Common myeloid progenitor, CD34-positive (primary cell): ENCODE results near the gene MTMR3.

Experiments used
- CTCF ChIA-PET: fragments of 350-600 bp; sonication (Branson Sonifier 250); formaldehyde crosslinking; loops from one replicate; lab custom pipeline; 2021; ENCODE audit warnings: antibody characterized with exemption; lab: Charles Lee
- POLR2A ChIA-PET: fragments of 350-600 bp; sonication (Branson Sonifier 250); formaldehyde crosslinking; loops from one replicate; lab custom pipeline; 2021; ENCODE audit warnings: antibody characterized with exemption; lab: Charles Lee
- DNase-seq, 3 donors: peaks; one replicate each; pipeline versions ENCODE4 v3.0.0 to v3.0.0-alpha.2; 2013
- H3K27ac ChIP-seq, 2 experiments: 1 replicate in 1 of 2; 2 replicates in 1 of 2; pipeline ENCODE4 v1.7.0; 2013; ENCODE audit warnings: inconsistent platforms in 2 of 2, low read length in 2 of 2, mild to moderate bottlenecking in 2 of 2, low read depth in 1 of 2, moderate library complexity in 1 of 2; ENCODE audit not compliant: severe bottlenecking in 2 of 2, insufficient read depth in 1 of 2, poor library complexity in 1 of 2
- H3K27me3 ChIP-seq, 5 experiments: replicated peaks in 2 of 5; 1 replicate in 3 of 5; 2 replicates in 2 of 5; pipeline versions ENCODE4 v1.6.1 to v1.7.0; 2013; ENCODE audit warnings: low read length in 4 of 5, mild to moderate bottlenecking in 2 of 5, moderate library complexity in 2 of 5, inconsistent platforms in 1 of 5; ENCODE audit not compliant: insufficient read depth in 5 of 5, control insufficient read depth in 4 of 5
- H3K36me3 ChIP-seq, 4 experiments: 1 replicate in 2 of 4; 2 replicates in 2 of 4; pipeline versions ENCODE4 v1.6.1 to v1.7.0; 2013; ENCODE audit warnings: low read length in 3 of 4, control low read depth in 1 of 4, mild to moderate bottlenecking in 1 of 4; ENCODE audit not compliant: control insufficient read depth in 4 of 4, insufficient read depth in 4 of 4
- H3K4me1 ChIP-seq, 4 experiments: 1 replicate in 3 of 4; 2 replicates in 1 of 4; pipeline versions ENCODE4 v1.6.1 to v1.7.1; 2013; ENCODE audit warnings: low read length in 3 of 4, mild to moderate bottlenecking in 3 of 4, control low read depth in 1 of 4, inconsistent platforms in 1 of 4, moderate library complexity in 1 of 4; ENCODE audit not compliant: control insufficient read depth in 4 of 4, insufficient read depth in 4 of 4; ENCODE audit errors: control extremely low read depth in 1 of 4
- H3K4me3 ChIP-seq, 7 experiments: 1 replicate in 4 of 7; 2 replicates in 3 of 7; pipeline versions ENCODE4 v1.5.1 to v1.7.0; 2013; ENCODE audit warnings: mild to moderate bottlenecking in 7 of 7, low read length in 6 of 7, moderate library complexity in 6 of 7, inconsistent platforms in 2 of 7, low read depth in 2 of 7, control low read depth in 1 of 7; ENCODE audit not compliant: insufficient read depth in 4 of 7, control insufficient read depth in 1 of 7; ENCODE audit errors: extremely low read depth in 1 of 7
- H3K9me3 ChIP-seq, 5 experiments: 1 replicate in 4 of 5; 2 replicates in 1 of 5; pipeline versions ENCODE4 v1.6.1 to v1.7.1; 2013; ENCODE audit warnings: low read length in 4 of 5, mild to moderate bottlenecking in 2 of 5, inconsistent platforms in 1 of 5, low read depth in 1 of 5, moderate library complexity in 1 of 5; ENCODE audit not compliant: control insufficient read depth in 4 of 5, insufficient read depth in 2 of 5; ENCODE audit errors: control extremely low read depth in 1 of 5
- WGBS: methylation state at CpG from one replicate; pipeline ENCODE4 v1.1.5; 2013; ENCODE audit not compliant: insufficient coverage; 5-methylcytosine and 5-hydroxymethylcytosine counted together

Gene MTMR3

GRCh38 chr22:29951791-29952413 is 68.9 kb downstream of the MTMR3 start:
- ChIA-PET POLR2A (no interaction called here), CTCF (interaction anchor here (0.7 kb wide), 1 partner anchor 17 kb away, joined by 3 read pairs; no protein-coding TSS in a partner anchor)
- Histone ChIP-seq H3K27ac (no peak overlapping the region), H3K9me3 (no peaks in the 10 kb centered on the region), H3K4me1 (peaks cover 2 to 13% (median 3%) of the 10 kb centered on the region in 4 experiments), H3K36me3 (no peaks in the 10 kb centered on the region), H3K27me3 (no peaks in the 10 kb centered on the region), H3K4me3 (no peak overlapping the region)
- 59% methylated on average over 7 of the region's 8 CpGs for WGBS
- DNase-seq: peak; percentile 72 to 90 (median 78)

GRCh38 chr22:29954203-29954855 is 71.4 kb downstream of the MTMR3 start:
- Histone ChIP-seq H3K4me1 (peaks cover 2 to 13% (median 3%) of the 10 kb centered on the region in 4 experiments), H3K9me3 (no peaks in the 10 kb centered on the region), H3K27me3 (no peaks in the 10 kb centered on the region), H3K4me3 (no peak overlapping the region), H3K27ac (no peak overlapping the region), H3K36me3 (peaks cover 0 to 5% (median 0%) of the 10 kb centered on the region in 4 experiments)
- 100% methylated on average over 7 of the region's 9 CpGs for WGBS
- CTCF ChIA-PET: interaction anchor here (0.6 kb wide), 1 partner anchor 13 kb away, joined by 3 read pairs; no protein-coding TSS in a partner anchor
- POLR2A ChIA-PET: no interaction called here
- DNase-seq: peak in 1 of 3 donors; percentile 14

GRCh38 chr22:29956680-29957079 is 73.7 kb downstream of the MTMR3 start:
- POLR2A ChIA-PET: no interaction called here
- CTCF ChIA-PET: no interaction called here
- no peaks in the 10 kb centered on the region for H3K27me3 ChIP-seq
- peaks cover 0 to 5% (median 2%) of the 10 kb centered on the region in 4 experiments for H3K36me3 ChIP-seq
- H3K27ac ChIP-seq: no peak overlapping the region
- WGBS: 100% methylated on average over 1 of the region's 1 CpG
- H3K9me3 ChIP-seq: no peaks in the 10 kb centered on the region
- H3K4me1 ChIP-seq: peaks cover 0 to 12% (median 2%) of the 10 kb centered on the region in 4 experiments
- H3K4me3 ChIP-seq: no peak overlapping the region
- no peak for DNase-seq

GRCh38 chr22:29958170-29958569 is 75.2 kb downstream of the MTMR3 start:
- Histone ChIP-seq H3K9me3 (no peaks in the 10 kb centered on the region), H3K27me3 (no peaks in the 10 kb centered on the region), H3K4me3 (no peak overlapping the region), H3K36me3 (peaks cover 0 to 10% (median 4%) of the 10 kb centered on the region in 4 experiments), H3K27ac (no peak overlapping the region), H3K4me1 (peaks cover 0 to 2% (median 0%) of the 10 kb centered on the region in 4 experiments)
- WGBS: 95% methylated on average over 2 of the region's 2 CpGs
- CTCF ChIA-PET: interaction anchor here (1.2 kb wide), 1 partner anchor 20 kb away, joined by 4 read pairs; no protein-coding TSS in a partner anchor
- DNase-seq: no peak
- POLR2A ChIA-PET: no interaction called here

- no peaks in the 10 kb centered on the region for H3K27me3 ChIP-seq
- H3K36me3 ChIP-seq: peaks cover 0 to 8% (median 2%) of the 10 kb centered on the region in 4 experiments
- POLR2A ChIA-PET: no interaction called here
- CTCF ChIA-PET: interaction anchor here (0.6 kb wide), 1 partner anchor 82 kb away, joined by 3 read pairs; no protein-coding TSS in a partner anchor
- no peak overlapping the region for H3K4me3 ChIP-seq
- DNase-seq: peak in 2 of 3 donors; percentile 10 to 23
- 40% methylated on average over 2 of the region's 5 CpGs for WGBS
- peaks cover 0 to 9% (median 5%) of the 10 kb centered on the region in 4 experiments for H3K4me1 ChIP-seq
- no peaks in the 10 kb centered on the region for H3K9me3 ChIP-seq
- H3K27ac ChIP-seq: no peak overlapping the region
Observed at GRCh38 chr22:29964776-29965175, 81.8 kb downstream of the MTMR3 start.

DNA sequence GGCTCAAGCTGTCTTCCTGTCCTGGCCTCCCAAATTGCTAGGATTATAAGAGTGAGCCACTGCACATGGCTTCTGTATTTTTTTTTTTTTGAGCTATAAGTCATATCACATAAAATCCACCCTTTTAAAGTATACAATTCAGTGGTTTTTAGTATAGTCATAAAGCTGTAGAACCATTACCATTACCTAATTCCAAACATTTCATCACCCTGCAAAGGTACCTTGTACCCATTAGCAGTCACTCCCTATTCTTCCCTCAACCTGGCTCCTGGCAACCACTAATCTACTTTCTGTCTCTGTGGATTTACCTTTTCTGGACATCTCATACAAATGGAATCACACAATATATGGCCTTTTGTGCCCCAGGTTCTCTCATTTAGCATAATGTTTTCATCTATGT is 84.5 kb downstream of the MTMR3 start:
- POLR2A ChIA-PET: no interaction called here

DNA sequence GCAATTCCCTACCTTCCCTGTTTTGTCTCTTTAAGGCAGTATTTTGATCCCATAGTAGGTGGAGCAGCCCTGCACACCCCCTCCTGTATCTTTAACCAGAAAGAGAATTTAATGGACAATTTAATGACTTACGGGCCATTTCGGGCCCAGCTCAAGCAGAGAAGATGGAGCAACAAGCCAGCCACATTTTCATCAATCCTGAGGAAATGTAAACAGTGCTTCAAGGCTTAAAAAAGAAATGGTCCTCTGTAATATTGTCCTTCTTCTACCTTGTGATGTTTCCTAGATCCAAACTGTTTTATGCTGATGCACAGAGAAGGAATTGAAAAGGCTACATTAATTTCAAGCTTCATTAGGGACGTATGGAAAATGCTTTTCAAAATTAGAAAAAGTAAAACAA is 88.6 kb downstream of the MTMR3 start:
- H3K9me3 ChIP-seq: no peaks in the 10 kb centered on the region
- no peaks in the 10 kb centered on the region for H3K4me1 ChIP-seq
- no peak for DNase-seq
- WGBS: 100% methylated on average over 2 of the region's 3 CpGs
- CTCF ChIA-PET: no interaction called here
- no peak overlapping the region for H3K4me3 ChIP-seq
- POLR2A ChIA-PET: no interaction called here
- H3K27me3 ChIP-seq: no peaks in the 10 kb centered on the region
- H3K36me3 ChIP-seq: peaks cover 2 to 13% (median 7%) of the 10 kb centered on the region in 4 experiments
- H3K27ac ChIP-seq: no peak overlapping the region

More for the DNA sequence above, 84.5 kb downstream of the MTMR3 start:
- Histone ChIP-seq H3K36me3 (peaks cover 3 to 9% (median 4%) of the 10 kb centered on the region in 4 experiments), H3K9me3 (no peaks in the 10 kb centered on the region), H3K27ac (no peak overlapping the region), H3K4me3 (no peak overlapping the region), H3K4me1 (peaks cover 0 to 9% (median 5%) of the 10 kb centered on the region in 4 experiments), H3K27me3 (no peaks in the 10 kb centered on the region)
- CTCF ChIA-PET: interaction anchor here (0.7 to 1.3 kb wide), 2 partner anchors 13 to 15 kb away, joined by 3 read pairs; no protein-coding TSS in a partner anchor
- DNase-seq: no peak
